Astrocyte (in vitro differentiated cells and primary cell): ENCODE results near the gene MACROH2A1. TPM values are rescaled to one million over a fixed set of nuclear protein-coding genes. Genes with fewer than 3 reads are reported as not detected.

Experiments
- DNase-seq: peaks from one replicate; pipeline ENCODE4 v3.0.0-alpha.2; 2010; ENCODE audit warnings: low read depth
- FAIRE-seq: peaks from 2 replicates; lab custom pipeline; 2011; peaks lifted over from hg19 to GRCh38; lab: Jason Lieb, UNC
- H2AFZ ChIP-seq: 2 replicates; pipeline ENCODE4 v1.6.0; 2012; ENCODE audit warnings: low read depth, low read length, inconsistent platforms
- H3K27ac ChIP-seq: 2 replicates; pipeline ENCODE4 v1.5.1; 2011; ENCODE audit warnings: low read depth, low read length, inconsistent platforms
- H3K27me3 ChIP-seq: 2 replicates; pipeline ENCODE4 v1.6.0; 2011; ENCODE audit warnings: low read length, inconsistent platforms; ENCODE audit not compliant: insufficient read depth
- H3K36me3 ChIP-seq: 2 replicates; pipeline ENCODE4 v1.5.1; 2011; ENCODE audit warnings: low read length, inconsistent platforms; ENCODE audit not compliant: insufficient read depth
- H3K4me1 ChIP-seq: 2 replicates; pipeline ENCODE4 v1.5.1; 2011; ENCODE audit warnings: low read length, inconsistent platforms; ENCODE audit not compliant: insufficient read depth
- H3K4me2 ChIP-seq: 2 replicates; pipeline ENCODE4 v1.6.0; 2012; ENCODE audit warnings: low read length, inconsistent platforms
- H3K4me3 ChIP-seq: 2 replicates; pipeline ENCODE4 v1.5.1; 2011; ENCODE audit warnings: low read depth, mild to moderate bottlenecking, low read length, inconsistent platforms; ENCODE audit not compliant: insufficient read depth
- H3K79me2 ChIP-seq: 2 replicates; pipeline ENCODE4 v1.6.0; 2012; ENCODE audit warnings: mild to moderate bottlenecking, low read length, inconsistent platforms; ENCODE audit not compliant: insufficient read depth
- H3K9ac ChIP-seq: 2 replicates; pipeline ENCODE4 v1.6.0; 2012; ENCODE audit warnings: mild to moderate bottlenecking, low read length, inconsistent platforms
- H3K9me3 ChIP-seq: 2 replicates; pipeline ENCODE4 v1.5.1; 2012; ENCODE audit warnings: low read depth, mild to moderate bottlenecking, low read length, inconsistent platforms; ENCODE audit not compliant: insufficient read depth
- H4K20me1 ChIP-seq: 2 replicates; pipeline ENCODE4 v1.6.0; 2012; ENCODE audit warnings: low read length, inconsistent platforms; ENCODE audit not compliant: insufficient read depth
- H3K27ac Mint-ChIP-seq: one replicate; pipeline ENCODE4 v1.8.0; 2021; ENCODE audit warnings: mild to moderate bottlenecking, mixed read lengths; ENCODE audit not compliant: unreplicated experiment
- H3K27me3 Mint-ChIP-seq: one replicate; pipeline ENCODE4 v1.8.0; 2021; ENCODE audit warnings: low read depth, mixed read lengths; ENCODE audit not compliant: unreplicated experiment
- H3K36me3 Mint-ChIP-seq: one replicate; pipeline ENCODE4 v1.8.0; 2021; ENCODE audit warnings: low read depth, mixed read lengths; ENCODE audit not compliant: unreplicated experiment
- H3K4me1 Mint-ChIP-seq: one replicate; pipeline ENCODE4 v1.8.0; 2021; ENCODE audit warnings: low read depth, mixed read lengths; ENCODE audit not compliant: unreplicated experiment
- H3K4me3 Mint-ChIP-seq: one replicate; pipeline ENCODE4 v1.8.0; 2021; ENCODE audit warnings: mild to moderate bottlenecking, moderate library complexity, mixed read lengths; ENCODE audit not compliant: unreplicated experiment
- H3K9me3 Mint-ChIP-seq: one replicate; pipeline ENCODE4 v1.8.0; 2021; ENCODE audit warnings: mild to moderate bottlenecking, mixed read lengths; ENCODE audit not compliant: unreplicated experiment
- EZH2 ChIP-seq: IDR thresholded peaks from 2 replicates; pipeline ENCODE4 v1.6.1; 2012; ENCODE audit warnings: mild to moderate bottlenecking, low read length, inconsistent platforms; ENCODE audit not compliant: insufficient read depth
- total RNA-seq: library from RNA; stranded (reverse); gene quantifications from 2 replicates; pipeline ENCODE4 v1.2.1, GENCODE V29; 2021
- TF ChIP-seq, protein P1 (sequence below): IDR thresholded peaks from 2 replicates; pipeline ENCODE4 v1.5.1; 2011; ENCODE audit warnings: low read depth, mild to moderate bottlenecking, inconsistent platforms, low read length, moderate library complexity; ENCODE audit not compliant: insufficient read depth

The MACROH2A1 gene
- total RNA-seq, 1 donor from 2014 or later: 143 TPM

DNA sequence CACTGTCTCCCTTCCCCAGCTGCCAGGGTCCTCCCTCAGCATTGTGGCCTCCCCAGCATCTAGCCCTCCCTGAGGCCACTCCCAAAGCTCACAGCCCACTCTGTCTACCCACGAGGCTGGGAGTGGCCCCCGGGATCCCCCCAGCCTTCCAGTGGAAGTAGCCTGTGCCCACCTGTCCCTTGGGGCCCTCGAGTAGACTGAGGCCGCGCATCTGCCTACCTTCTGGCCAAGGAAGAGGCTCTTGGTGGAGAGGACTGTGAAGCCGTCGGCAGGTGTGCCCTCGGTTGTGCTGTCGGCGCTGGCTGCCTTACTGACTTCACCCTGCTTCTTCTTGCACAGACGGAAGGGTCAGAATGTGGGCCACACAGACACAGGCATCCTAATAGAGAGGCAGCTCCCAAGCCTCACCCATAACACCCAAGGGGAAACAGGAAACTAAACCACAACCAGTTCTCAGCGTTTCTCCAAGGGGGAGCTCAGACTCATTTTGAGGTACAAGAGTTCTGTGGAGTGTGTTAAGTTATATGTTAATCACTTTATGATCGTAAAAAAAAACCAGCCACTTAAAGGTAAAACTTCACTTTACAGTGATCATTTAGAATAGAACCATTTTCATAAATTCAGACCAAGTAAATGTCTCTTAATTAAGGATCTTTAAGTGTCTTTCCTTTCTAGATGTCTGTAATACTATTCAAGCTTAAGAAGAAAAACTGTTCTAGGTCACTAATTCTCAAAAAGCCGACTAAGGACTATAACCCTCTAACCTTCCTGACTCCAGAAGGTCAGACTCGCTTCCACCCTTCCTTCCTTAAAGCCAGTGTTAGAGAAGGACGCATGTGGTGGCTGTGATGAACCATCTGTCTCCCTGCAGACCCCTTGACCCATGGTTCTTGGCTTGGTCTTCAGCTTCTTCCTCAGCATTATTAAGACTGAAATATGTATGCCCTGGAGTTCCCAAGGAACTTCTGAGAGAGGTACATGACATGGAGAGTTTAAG, 38.5 kb downstream of the MACROH2A1 start:
- Mint-ChIP-seq H3K4me3 (no peak overlapping the region), H3K36me3 (peaks cover 12% of the 10 kb centered on the region), H3K4me1 (peaks cover 16% of the 10 kb centered on the region), H3K9me3 (no peaks in the 10 kb centered on the region), H3K27me3 (no peaks in the 10 kb centered on the region), H3K27ac (no peak overlapping the region)
- Histone ChIP-seq H3K4me1 (peaks cover 13% of the 10 kb centered on the region), H3K9ac (no peak overlapping the region), H3K27ac (no peak overlapping the region), H3K4me2 (no peak overlapping the region), H3K79me2 (peaks cover 8% of the 10 kb centered on the region), H3K9me3 (no peaks in the 10 kb centered on the region), H4K20me1 (peaks cover 39% of the 10 kb centered on the region), H3K4me3 (no peak overlapping the region), H3K36me3 (peaks cover 34% of the 10 kb centered on the region), H2AFZ (no peak overlapping the region), H3K27me3 (no peaks in the 10 kb centered on the region)
- FAIRE-seq (no peak), DNase-seq (no peak)
- TF ChIP-seq, protein P1, sequence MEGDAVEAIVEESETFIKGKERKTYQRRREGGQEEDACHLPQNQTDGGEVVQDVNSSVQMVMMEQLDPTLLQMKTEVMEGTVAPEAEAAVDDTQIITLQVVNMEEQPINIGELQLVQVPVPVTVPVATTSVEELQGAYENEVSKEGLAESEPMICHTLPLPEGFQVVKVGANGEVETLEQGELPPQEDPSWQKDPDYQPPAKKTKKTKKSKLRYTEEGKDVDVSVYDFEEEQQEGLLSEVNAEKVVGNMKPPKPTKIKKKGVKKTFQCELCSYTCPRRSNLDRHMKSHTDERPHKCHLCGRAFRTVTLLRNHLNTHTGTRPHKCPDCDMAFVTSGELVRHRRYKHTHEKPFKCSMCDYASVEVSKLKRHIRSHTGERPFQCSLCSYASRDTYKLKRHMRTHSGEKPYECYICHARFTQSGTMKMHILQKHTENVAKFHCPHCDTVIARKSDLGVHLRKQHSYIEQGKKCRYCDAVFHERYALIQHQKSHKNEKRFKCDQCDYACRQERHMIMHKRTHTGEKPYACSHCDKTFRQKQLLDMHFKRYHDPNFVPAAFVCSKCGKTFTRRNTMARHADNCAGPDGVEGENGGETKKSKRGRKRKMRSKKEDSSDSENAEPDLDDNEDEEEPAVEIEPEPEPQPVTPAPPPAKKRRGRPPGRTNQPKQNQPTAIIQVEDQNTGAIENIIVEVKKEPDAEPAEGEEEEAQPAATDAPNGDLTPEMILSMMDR: no peak
- TF ChIP-seq EZH2: no peak

DNA sequence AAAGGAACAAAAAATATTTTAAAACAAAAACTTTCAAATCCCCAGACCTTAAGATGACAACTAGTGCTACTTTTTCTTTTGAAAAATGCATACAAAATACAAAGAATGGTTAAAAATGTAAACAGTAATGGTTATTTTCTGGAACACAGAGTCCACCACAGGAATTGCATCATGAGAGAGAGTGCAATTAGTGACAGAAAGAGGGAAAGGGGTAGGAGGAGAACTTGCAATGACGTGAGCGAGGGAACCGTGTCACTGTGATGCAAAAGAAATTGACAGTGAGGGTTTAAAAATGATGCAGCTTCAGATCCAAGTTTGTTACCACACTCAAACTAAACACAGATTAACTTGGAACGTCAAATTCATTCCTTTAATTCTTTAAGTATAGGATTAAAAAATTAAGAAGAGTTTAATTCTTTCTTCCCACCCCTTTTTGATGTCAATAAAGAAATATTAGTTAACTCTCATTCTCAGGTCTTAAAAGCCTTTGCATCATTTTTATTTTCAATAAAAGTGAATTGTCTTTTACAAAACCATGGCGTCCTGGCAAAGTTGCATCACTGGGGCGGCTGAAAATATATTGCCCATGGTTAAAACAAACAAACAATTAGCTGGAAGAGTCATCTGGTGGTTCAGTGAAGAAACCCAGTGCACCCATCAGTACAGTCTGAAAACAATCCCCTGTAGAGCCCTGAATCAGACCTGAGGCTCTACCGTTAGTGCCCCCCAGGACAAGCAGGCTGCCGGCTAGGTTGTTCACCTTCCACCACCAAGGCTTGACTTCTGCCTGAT, 39.5 kb downstream of the MACROH2A1 start:
- Histone ChIP-seq H3K79me2 (peaks cover 3% of the 10 kb centered on the region), H3K4me1 (peaks cover 24% of the 10 kb centered on the region), H3K27me3 (no peaks in the 10 kb centered on the region), H2AFZ (no peak overlapping the region), H3K36me3 (peaks cover 29% of the 10 kb centered on the region), H3K27ac (no peak overlapping the region), H3K4me2 (no peak overlapping the region), H3K9ac (no peak overlapping the region), H3K9me3 (no peaks in the 10 kb centered on the region), H3K4me3 (no peak overlapping the region), H4K20me1 (peaks cover 36% of the 10 kb centered on the region)
- peaks cover 18% of the 10 kb centered on the region for H3K4me1 Mint-ChIP-seq
- no peaks in the 10 kb centered on the region for H3K27me3 Mint-ChIP-seq
- no peak overlapping the region for H3K27ac Mint-ChIP-seq
- DNase-seq (no peak), FAIRE-seq (no peak)
- H3K4me3 Mint-ChIP-seq: no peak overlapping the region
- no peak for TF ChIP-seq EZH2
- no peaks in the 10 kb centered on the region for H3K9me3 Mint-ChIP-seq
- H3K36me3 Mint-ChIP-seq: peaks cover 12% of the 10 kb centered on the region

DNA sequence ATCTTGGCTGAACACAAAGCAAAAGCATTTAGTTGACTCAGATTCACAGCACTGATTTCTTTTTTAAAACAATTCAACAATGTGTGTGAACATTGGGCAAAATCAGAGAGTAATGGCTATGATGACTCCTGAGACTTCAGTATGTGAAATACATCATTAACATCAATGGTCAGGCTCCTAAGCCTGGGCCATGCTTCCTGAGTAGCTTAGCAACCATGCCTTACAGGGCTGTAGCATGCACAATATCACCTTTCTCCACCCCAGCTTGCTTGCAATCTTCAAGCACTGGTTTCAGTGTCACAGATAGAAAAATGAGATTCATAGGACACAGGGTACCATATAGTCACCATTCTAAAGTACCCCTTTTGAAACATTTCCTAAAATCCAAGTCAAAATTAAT, 41.3 kb downstream of the MACROH2A1 start:
- no peak overlapping the region for H3K27ac Mint-ChIP-seq
- peaks cover 28% of the 10 kb centered on the region for H3K36me3 ChIP-seq

More for the DNA sequence above, 41.3 kb downstream of the MACROH2A1 start:
- Histone ChIP-seq H3K4me3 (no peak overlapping the region), H3K27ac (no peak overlapping the region), H4K20me1 (peaks cover 43% of the 10 kb centered on the region), H3K9me3 (no peaks in the 10 kb centered on the region), H3K4me1 (peaks cover 36% of the 10 kb centered on the region), H3K79me2 (peaks cover 5% of the 10 kb centered on the region), H2AFZ (no peak overlapping the region), H3K4me2 (no peak overlapping the region), H3K9ac (no peak overlapping the region), H3K27me3 (no peaks in the 10 kb centered on the region)
- TF ChIP-seq EZH2: no peak
- TF ChIP-seq, protein P1: no peak
- Mint-ChIP-seq H3K36me3 (peaks cover 12% of the 10 kb centered on the region), H3K27me3 (no peaks in the 10 kb centered on the region), H3K9me3 (no peaks in the 10 kb centered on the region), H3K4me3 (no peak overlapping the region), H3K4me1 (peaks cover 26% of the 10 kb centered on the region)
- FAIRE-seq (no peak), DNase-seq (no peak)
